Ovary (tissue), 9 donors: Measurements from ENCODE around the gene AGBL2. TPM values are rescaled to one million over a fixed set of nuclear protein-coding genes. Genes with fewer than 3 reads are reported as not detected.

ENCODE experiments used
- DNase-seq, 5 donors: peaks; one replicate each; pipeline ENCODE4 v3.0.0-alpha.2; 2019 to 2020
- H3K27ac ChIP-seq, 2 donors: fragments of 200-600 bp; one replicate each; pipeline versions ENCODE4 v1.5.1 to v1.8.0; 2019 to 2022
- H3K27me3 ChIP-seq: fragments of 200-600 bp; one replicate; pipeline ENCODE4 v1.8.0; 2022
- H3K36me3 ChIP-seq: fragments of 200-600 bp; sonication (generic); one replicate; pipeline ENCODE4 v1.5.1; 2019
- H3K4me1 ChIP-seq: one replicate; pipeline ENCODE4 v1.8.1; 2013; ENCODE audit warnings: mild to moderate bottlenecking, moderate library complexity; ENCODE audit not compliant: insufficient read depth
- H3K4me3 ChIP-seq: fragments of 200-600 bp; sonication (generic); one replicate; pipeline ENCODE4 v1.5.1; 2017
- H3K9me3 ChIP-seq, 2 donors: fragments of 200-600 bp in 1 of 2; sonication (generic) in 1 of 2; one replicate each; pipeline versions ENCODE4 v1.5.1 to v1.8.1; 2013 to 2019; ENCODE audit warnings: mild to moderate bottlenecking in 1 of 2, moderate library complexity in 1 of 2
- EP300 ChIP-seq: sonication (generic); formaldehyde crosslinking; IDR thresholded peaks from one replicate; pipeline ENCODE4 v1.6.1; 2017; ENCODE audit warnings: antibody characterized with exemption
- POLR2A ChIP-seq: fragments of 450-650 bp; IDR thresholded peaks from one replicate; pipeline ENCODE4 v1.6.1; 2017; ENCODE audit warnings: antibody characterized with exemption, mild to moderate bottlenecking, moderate library complexity
- WGBS, 3 donors: extraction: QIAGEN DNeasy Blood & Tissue Kit in 1 of 3; methylation state at CpG; one replicate each; pipeline versions ENCODE4 v1.1.5 to v1.1.7; 2013 to 2017; 5-methylcytosine and 5-hydroxymethylcytosine counted together
- intact Hi-C, 4 donors: fragments of 100-400 bp; cut with DNase I; formaldehyde crosslinking; loops; one replicate each; pipeline versions ENCODE4 v1.11.0 to v1.15.1; 2022 to 2023
- polyA plus RNA-seq, 2 donors: library from polyadenylated mRNA; stranded (reverse); fragments of 200-250 nt in 1 of 2; fragments of 350-450 nt in 1 of 2; fragmentation: Illumina TruSeq in 1 of 2; extraction: RNeasy Lipid Tissue Mini Kit (QIAGEN cat#74804) in 1 of 2; gene quantifications; one replicate each; pipeline ENCODE4 v1.2.3, GENCODE V29; 2013 to 2014
- total RNA-seq, 7 donors: library from RNA; depleted of rRNA in 2 of 7; stranded (reverse); fragments of >200 nt in 2 of 7; fragmentation: NEBNext Ultra II Directional in 3 of 7; extraction: Animal tissue kit (Norgen Biotek cat#: 25700) in 3 of 7; gene quantifications; one replicate each; pipeline versions ENCODE4 v1.1.0 to v1.2.4, GENCODE V29; 2016 to 2023
- TF ChIP-seq, protein P1 (sequence below), 3 donors: fragments of 450-650 bp in 2 of 3; fragments of 200-600 bp in 1 of 3; IDR thresholded peaks; one replicate each; pipeline versions ENCODE4 v1.5.1 to v1.8.0; 2016 to 2022; ENCODE audit warnings: antibody characterized with exemption in 3 of 3, mild to moderate bottlenecking in 1 of 3
- donor health status: DM: no; HTN: no; CAD: no; lungs with moderate emphysema.
- donor health status: DM: no; HTN: no; CAD: no.
- donor health status: Bipolar disorder and iron deficiency.
- donor health status: DM: yes; HTN: yes; CAD: no.
- donor health status: DM: no; HTN: no; CAD: no.
- donor health status: DM: yes; HTN: yes; CAD: no.

The AGBL2 gene
- total and polyA plus RNA-seq, 9 donors: 0.83 to 13.1 (median 2.8) TPM

DNA sequence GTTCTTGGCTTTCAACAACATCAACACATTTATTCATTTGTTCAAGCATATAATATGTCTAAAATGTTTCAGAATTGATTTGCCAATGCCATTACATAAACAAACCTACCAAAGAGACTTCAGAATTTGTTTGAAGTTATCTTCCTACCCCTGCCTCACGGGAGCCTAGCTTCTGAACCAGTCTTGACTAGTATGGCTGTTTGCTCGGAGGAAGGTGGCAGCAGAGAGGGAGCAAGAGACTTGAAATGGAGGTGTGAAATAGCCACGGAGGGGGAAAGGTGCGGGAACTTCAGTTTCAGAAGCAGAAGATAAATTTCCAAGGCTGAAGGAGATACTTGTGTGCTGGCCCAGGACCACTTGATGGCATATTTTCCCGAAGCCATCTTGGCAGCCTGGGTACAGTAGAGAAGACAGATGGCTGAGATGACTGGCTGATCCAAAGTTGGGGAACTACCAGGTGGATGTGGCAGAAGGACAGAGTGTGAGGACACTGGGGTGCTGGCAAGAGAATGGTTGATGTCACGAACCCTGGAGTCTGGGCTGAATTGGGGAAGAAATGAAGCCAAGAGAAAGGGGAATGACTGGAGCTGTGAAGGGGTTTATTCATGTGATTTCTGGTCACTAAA, 58.8 kb downstream of the AGBL2 start:
- Histone ChIP-seq H3K4me3 (no peak overlapping the region), H3K9me3 (no peaks in the 10 kb centered on the region), H3K27ac (no peak overlapping the region), H3K36me3 (no peaks in the 10 kb centered on the region), H3K4me1 (no peaks in the 10 kb centered on the region), H3K27me3 (no peaks in the 10 kb centered on the region)
- WGBS, 3 donors: 75 to 79% (median 76%) methylated on average over 6 of the region's 6 CpGs
- TF ChIP-seq, protein P1, sequence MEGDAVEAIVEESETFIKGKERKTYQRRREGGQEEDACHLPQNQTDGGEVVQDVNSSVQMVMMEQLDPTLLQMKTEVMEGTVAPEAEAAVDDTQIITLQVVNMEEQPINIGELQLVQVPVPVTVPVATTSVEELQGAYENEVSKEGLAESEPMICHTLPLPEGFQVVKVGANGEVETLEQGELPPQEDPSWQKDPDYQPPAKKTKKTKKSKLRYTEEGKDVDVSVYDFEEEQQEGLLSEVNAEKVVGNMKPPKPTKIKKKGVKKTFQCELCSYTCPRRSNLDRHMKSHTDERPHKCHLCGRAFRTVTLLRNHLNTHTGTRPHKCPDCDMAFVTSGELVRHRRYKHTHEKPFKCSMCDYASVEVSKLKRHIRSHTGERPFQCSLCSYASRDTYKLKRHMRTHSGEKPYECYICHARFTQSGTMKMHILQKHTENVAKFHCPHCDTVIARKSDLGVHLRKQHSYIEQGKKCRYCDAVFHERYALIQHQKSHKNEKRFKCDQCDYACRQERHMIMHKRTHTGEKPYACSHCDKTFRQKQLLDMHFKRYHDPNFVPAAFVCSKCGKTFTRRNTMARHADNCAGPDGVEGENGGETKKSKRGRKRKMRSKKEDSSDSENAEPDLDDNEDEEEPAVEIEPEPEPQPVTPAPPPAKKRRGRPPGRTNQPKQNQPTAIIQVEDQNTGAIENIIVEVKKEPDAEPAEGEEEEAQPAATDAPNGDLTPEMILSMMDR (IDR thresholded peaks at IDR 0.05): no peak
- TF ChIP-seq POLR2A (no peak), EP300 (no peak)
- DNase-seq: no peak
- intact Hi-C loops: no loop called here

- Histone ChIP-seq H3K36me3 (no peaks in the 10 kb centered on the region), H3K4me1 (peaks cover 1% of the 10 kb centered on the region), H3K4me3 (no peak overlapping the region), H3K27ac (no peak overlapping the region), H3K27me3 (no peaks in the 10 kb centered on the region), H3K9me3 (no peaks in the 10 kb centered on the region)
- intact Hi-C loops: no loop called here
- WGBS, 3 donors: 67 to 84% (median 75%) methylated on average over 5 of the region's 5 CpGs
- DNase-seq: no peak
- TF ChIP-seq, protein P1 (IDR thresholded peaks at IDR 0.05): no peak
- TF ChIP-seq POLR2A (no peak), EP300 (no peak)
Observed at GRCh38 chr11:47651818-47652469, 63.2 kb downstream of the AGBL2 start.

- Histone ChIP-seq H3K27me3 (no peaks in the 10 kb centered on the region), H3K27ac (no peak overlapping the region), H3K9me3 (no peaks in the 10 kb centered on the region), H3K4me1 (peaks cover 1% of the 10 kb centered on the region), H3K36me3 (no peaks in the 10 kb centered on the region), H3K4me3 (no peak overlapping the region)
- no peak for DNase-seq
- TF ChIP-seq, protein P1 (IDR thresholded peaks at IDR 0.05): no peak
- TF ChIP-seq POLR2A (no peak), EP300 (no peak)
- intact Hi-C loops: loop anchor here in 2 of 4 donors (10.0 kb wide), 2 partner anchors 66 to 116 kb away; partner anchors contain the start of genes AGBL2 (in 1 of the 2) and FNBP4 (in 1 of the 2)
- WGBS, 3 donors: 10 to 14% (median 11%) methylated on average over 3 of the region's 3 CpGs
Observed at GRCh38 chr11:47649276-47649675, 65.9 kb downstream of the AGBL2 start.

GRCh38 chr11:47646019-47646418, 69.2 kb downstream of the AGBL2 start:
- intact Hi-C loops: loop anchor here in 2 of 4 donors (10.0 kb wide), 2 partner anchors 69 to 119 kb away; partner anchors contain the start of genes AGBL2 (in 1 of the 2) and FNBP4 (in 1 of the 2)
- DNase-seq: no peak
- no peak overlapping the region for H3K4me3 ChIP-seq

More at GRCh38 chr11:47646019-47646418, 69.2 kb downstream of the AGBL2 start:
- H3K36me3 ChIP-seq: no peaks in the 10 kb centered on the region
- peaks cover 3% of the 10 kb centered on the region for H3K4me1 ChIP-seq
- WGBS, 3 donors: 86 to 88% (median 87%) methylated on average over 6 of the region's 6 CpGs
- TF ChIP-seq, protein P1 (IDR thresholded peaks at IDR 0.05): no peak
- TF ChIP-seq EP300 (no peak), POLR2A (no peak)
- no peaks in the 10 kb centered on the region for H3K9me3 ChIP-seq
- no peak overlapping the region for H3K27ac ChIP-seq
- no peaks in the 10 kb centered on the region for H3K27me3 ChIP-seq
